Lower lobe of right lung (tissue), 2 donors: ENCODE data around the gene GFPT2. TPM values are rescaled to one million over a fixed set of nuclear protein-coding genes. Genes with fewer than 3 reads are reported as not detected.

Experiments used
- ATAC-seq, 2 donors: fragments of 200-7000 bp; cut with Tn5 transposase; one replicate each; pipeline ENCODE4 v1.9.1; 2020 to 2022; ENCODE audit warnings: mild to moderate bottlenecking in 2 of 2, moderate library complexity in 2 of 2
- DNase-seq: peaks from one replicate; pipeline ENCODE4 v3.0.0-alpha.2; 2020
- H3K27ac ChIP-seq: fragments of 200-600 bp; one replicate; pipeline ENCODE4 v1.8.0; 2022
- H3K27me3 ChIP-seq: fragments of 200-600 bp; one replicate; pipeline ENCODE4 v1.8.0; 2022; ENCODE audit warnings: low read depth
- H3K36me3 ChIP-seq: fragments of 200-600 bp; one replicate; pipeline ENCODE4 v1.8.0; 2022; ENCODE audit warnings: mild to moderate bottlenecking
- H3K4me1 ChIP-seq: fragments of 200-600 bp; one replicate; pipeline ENCODE4 v1.8.0; 2022
- H3K4me3 ChIP-seq: fragments of 200-600 bp; one replicate; pipeline ENCODE4 v1.8.0; 2022; ENCODE audit warnings: mild to moderate bottlenecking
- H3K9me3 ChIP-seq: fragments of 200-600 bp; one replicate; pipeline ENCODE4 v1.8.0; 2022
- CTCF ChIP-seq: fragments of 200-600 bp; IDR thresholded peaks from one replicate; pipeline ENCODE4 v1.8.0; 2022; ENCODE audit warnings: antibody characterized with exemption, mild to moderate bottlenecking
- intact Hi-C: fragments of 100-400 bp; cut with DNase I; formaldehyde crosslinking; loops from one replicate; pipeline ENCODE4 v1.11.0; 2022
- total RNA-seq: library from RNA; stranded (reverse); fragmentation: NEBNext Ultra II Directional; extraction: Animal tissue kit (Norgen Biotek cat#: 25700); gene quantifications from one replicate; pipeline ENCODE4 v1.2.1, GENCODE V29; 2021
- donor health status: DM: no; HTN: yes; CAD: no; lungs with severe emphysema.

Gene GFPT2
- total RNA-seq, 1 donor from 2014 or later = 13.4 TPM

DNA sequence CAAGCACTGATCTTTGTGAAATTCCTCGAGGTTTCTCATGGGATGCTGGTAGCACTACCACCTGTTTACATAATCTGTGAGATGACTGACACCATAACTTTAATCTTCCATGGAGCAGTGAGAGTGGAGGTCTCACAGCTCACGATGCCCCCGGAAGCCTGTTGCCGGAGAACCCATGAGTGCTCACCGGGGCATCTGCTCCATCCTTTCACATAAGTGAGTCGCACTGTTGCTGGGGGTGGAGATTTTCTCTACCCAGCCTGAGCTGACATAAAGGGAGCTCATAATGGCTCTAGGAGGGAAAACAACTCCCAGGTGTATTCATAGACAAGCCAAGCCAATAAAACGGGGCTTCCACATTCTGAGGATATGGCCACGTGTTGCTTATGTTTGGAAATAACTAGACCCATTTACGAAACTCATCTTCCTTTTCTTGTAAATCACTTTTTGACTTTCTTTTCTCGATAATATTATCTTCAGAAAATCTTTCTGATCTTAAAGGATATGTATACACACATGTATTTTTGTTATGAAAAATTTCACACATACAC, 11.2 kb upstream of the GFPT2 start:
- no peak overlapping the region for H3K4me3 ChIP-seq
- no peak for ATAC-seq
- H3K27me3 ChIP-seq = no peaks in the 10 kb centered on the region
- no peak overlapping the region for H3K27ac ChIP-seq
- no peak for DNase-seq
- intact Hi-C loops = no loop called here
- H3K9me3 ChIP-seq = no peaks in the 10 kb centered on the region
- H3K36me3 ChIP-seq = no peaks in the 10 kb centered on the region
- H3K4me1 ChIP-seq = no peaks in the 10 kb centered on the region
- no peak for TF ChIP-seq CTCF

DNA sequence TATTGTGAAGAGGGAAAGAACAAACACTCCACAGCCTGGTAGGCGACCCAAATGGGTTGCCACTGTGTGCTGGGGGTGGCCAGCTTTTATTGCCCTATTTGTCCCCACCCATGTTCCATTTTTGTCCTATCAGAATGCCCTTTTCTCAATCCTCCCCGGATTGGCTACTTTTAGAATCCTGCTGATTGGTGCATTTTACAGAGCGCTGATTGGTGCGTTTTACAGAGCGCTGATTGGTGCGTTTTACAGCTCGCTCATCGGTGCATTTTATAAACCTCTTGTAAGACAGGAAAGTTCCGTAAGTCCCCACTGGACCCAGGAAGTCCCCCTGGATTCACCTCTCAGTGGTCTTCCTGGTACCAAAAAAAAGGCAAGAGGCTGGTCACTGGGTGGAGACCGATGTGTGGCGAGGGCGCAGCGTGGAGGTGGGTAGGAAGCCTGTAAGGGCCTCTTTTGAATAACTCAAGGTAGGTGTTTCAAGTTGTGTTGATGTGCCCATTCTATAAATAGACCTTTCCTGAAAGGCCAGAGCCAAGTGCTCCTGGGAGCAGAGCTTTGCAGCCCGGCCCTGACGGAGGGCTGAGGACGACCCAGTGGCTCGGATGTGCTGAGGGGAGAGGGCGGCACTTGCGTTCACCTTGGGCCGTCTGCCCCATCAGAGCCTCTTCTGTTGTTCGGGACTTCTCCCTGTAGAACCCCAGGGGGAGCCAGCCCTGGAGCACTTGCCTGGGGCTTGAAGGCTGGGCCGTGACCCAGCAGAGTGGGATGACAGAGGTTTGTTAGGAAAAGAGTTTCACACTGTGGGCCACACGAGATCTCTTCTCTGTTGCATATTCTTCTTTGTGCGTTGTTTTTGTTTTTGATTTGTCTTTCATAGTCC, 7.2 kb upstream of the GFPT2 start:
- no peak overlapping the region for H3K27ac ChIP-seq
- intact Hi-C loops = no loop called here
- TF ChIP-seq CTCF = no peak
- DNase-seq = no peak
- H3K4me1 ChIP-seq = no peaks in the 10 kb centered on the region
- no peak overlapping the region for H3K4me3 ChIP-seq
- ATAC-seq = no peak
- H3K9me3 ChIP-seq = no peaks in the 10 kb centered on the region
- H3K27me3 ChIP-seq = peaks cover 7% of the 10 kb centered on the region
- H3K36me3 ChIP-seq = no peaks in the 10 kb centered on the region

DNA sequence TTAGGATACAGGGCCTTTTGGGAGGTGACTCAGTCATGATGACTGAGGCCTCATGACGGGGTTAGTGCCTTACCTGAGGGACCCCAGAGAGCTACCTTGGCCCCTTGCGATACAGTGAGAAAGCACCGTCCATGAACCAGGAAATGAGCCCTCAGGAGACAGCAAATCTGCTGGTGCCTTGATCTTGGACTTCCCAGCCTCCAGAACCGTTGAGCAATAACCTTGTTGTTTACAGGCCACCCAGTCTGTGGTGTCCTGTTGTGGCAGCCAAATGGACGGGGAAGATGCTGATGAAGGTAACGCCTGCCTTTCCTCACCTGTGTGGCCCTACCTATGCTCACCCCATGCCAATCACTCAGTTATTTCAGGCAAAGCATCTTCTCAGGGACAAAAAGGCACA, 5.6 kb upstream of the GFPT2 start:
- Histone ChIP-seq H3K27me3 (peaks cover 22% of the 10 kb centered on the region), H3K9me3 (no peaks in the 10 kb centered on the region), H3K4me3 (no peak overlapping the region), H3K36me3 (no peaks in the 10 kb centered on the region), H3K4me1 (peaks cover 5% of the 10 kb centered on the region), H3K27ac (no peak overlapping the region)
- ATAC-seq (no peak), DNase-seq (no peak)
- no peak for TF ChIP-seq CTCF
- intact Hi-C loops = no loop called here

DNA sequence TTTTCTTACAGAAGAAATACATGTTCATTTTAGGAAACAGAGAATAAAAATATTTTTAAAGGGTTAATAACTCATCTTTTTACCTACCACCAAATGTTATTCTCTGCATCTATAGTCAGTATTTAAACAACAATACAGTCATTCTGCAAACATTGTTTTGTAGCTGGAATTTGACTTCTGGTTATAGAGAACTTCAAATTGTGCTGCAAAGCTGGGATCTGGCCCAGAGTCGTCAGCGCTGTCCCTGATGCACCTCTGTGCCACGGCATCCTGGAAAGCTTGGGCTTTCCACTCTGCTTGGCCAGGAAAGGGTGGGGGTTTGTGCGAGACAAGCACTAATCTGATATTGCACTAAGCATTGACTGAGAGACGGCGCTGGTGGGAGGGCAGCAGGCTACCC, 5.0 kb upstream of the GFPT2 start:
- H3K27ac ChIP-seq = no peak overlapping the region
- intact Hi-C loops = no loop called here
- no peaks in the 10 kb centered on the region for H3K36me3 ChIP-seq
- H3K4me3 ChIP-seq = no peak overlapping the region
- H3K9me3 ChIP-seq = no peaks in the 10 kb centered on the region
- no peak for TF ChIP-seq CTCF
- peaks cover 9% of the 10 kb centered on the region for H3K4me1 ChIP-seq
- H3K27me3 ChIP-seq = peaks cover 27% of the 10 kb centered on the region
- ATAC-seq (no peak), DNase-seq (no peak)

- Histone ChIP-seq H3K36me3 (no peaks in the 10 kb centered on the region), H3K9me3 (no peaks in the 10 kb centered on the region), H3K27me3 (peaks cover 45% of the 10 kb centered on the region), H3K27ac (no peak overlapping the region), H3K4me3 (no peak overlapping the region), H3K4me1 (peaks cover 25% of the 10 kb centered on the region)
- DNase-seq (no peak), ATAC-seq (no peak)
- intact Hi-C loops = no loop called here
- no peak for TF ChIP-seq CTCF
These were observed 1.8 kb upstream of the GFPT2 start for GRCh38 chr5:180354966-180355365.
